Posterior cingulate gyrus (tissue), 11 donors: Measurements from ENCODE around the gene HS6ST1.

ENCODE experiments used
- DNase-seq, 10 donors: peaks; one replicate each; pipeline versions ENCODE4 v3.0.0 to v3.0.0-alpha.2; 2020 to 2021; ENCODE audit warnings: mixed read lengths in 3 of 10
- intact Hi-C: fragments of 100-400 bp; cut with DNase I; formaldehyde crosslinking; loops from one replicate; pipeline ENCODE4 v1.15.1; 2023

HS6ST1 gene

DNA sequence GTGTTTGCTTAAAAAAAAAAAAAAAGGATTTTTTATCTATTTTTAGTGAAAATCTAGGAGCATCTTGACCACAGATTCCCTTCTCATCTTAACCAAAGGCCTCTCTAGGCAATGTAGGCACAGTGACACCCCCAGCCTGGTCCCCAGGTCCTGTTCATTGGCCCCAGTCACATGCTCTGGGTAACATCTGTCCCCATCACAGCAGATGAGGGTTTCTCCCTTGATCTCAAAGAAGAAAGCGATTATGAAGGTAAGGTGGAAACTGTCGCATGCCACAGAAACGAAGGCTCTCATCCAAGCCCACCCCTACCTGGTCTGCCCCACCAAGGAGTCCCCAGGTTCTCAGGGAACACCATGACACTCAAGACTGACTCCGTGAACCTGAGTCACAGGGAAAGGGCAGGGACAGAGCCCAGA lies 4.7 kb downstream of the HS6ST1 start:
- intact Hi-C loops = no loop called here
- peak in 2 of 10 donors; percentile 9 to 14 for DNase-seq

DNA sequence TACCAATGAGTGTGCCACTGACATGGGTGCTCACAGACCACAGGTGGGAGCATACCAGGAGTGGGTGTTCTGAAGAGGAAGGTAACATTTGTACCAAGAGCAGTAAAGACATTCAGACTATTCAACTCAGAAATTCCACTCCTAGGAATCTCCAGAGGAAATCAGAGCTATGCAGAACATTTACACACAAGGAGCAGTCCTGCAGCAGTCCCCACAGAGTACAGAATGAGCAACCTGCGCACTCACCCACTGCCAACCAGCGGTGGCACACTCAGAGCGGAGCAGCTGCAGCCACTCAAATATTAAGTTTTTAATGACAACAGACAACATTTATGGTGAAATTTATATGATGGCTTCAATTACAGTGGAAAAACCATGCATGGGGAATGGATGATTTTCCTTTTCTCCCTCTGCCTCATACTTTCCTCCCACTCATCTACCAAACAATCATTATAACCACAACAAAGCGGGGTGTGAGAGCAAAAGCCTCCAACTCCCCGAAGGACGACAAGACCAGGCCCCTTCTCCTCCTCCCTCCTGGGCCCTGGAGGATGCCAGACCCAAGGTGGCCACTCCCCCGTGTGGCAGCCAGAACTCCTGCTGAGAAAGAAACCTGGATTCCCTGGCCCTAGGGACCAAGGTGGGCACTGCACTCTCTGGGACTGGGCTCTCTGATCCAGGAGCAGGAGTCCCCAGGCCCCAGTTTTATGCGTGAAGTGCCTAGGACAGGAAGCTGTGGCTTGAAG lies 5.4 kb downstream of the HS6ST1 start:
- intact Hi-C loops = no loop called here
- DNase-seq = peak in 4 of 10 donors; percentile 7 to 84 (median 38)

DNA sequence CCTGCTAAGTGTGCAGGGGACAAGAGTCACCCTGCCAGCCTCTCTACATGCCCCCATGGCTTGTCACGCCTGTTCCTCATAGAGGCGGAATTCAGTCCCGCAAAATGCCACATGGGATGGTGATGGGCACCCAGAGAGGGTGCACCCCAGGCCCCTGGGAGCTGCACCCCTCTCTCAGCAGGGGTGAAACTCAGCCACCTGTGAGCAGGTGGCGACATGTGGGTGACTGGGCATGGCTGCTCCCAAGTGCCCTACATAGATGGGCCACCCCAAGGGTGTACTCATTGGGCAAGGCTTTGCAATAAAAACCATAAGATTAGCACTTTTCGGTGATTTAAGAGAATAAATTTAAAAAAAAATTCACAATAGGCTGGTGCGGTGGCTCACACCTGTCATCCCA lies 6.3 kb downstream of the HS6ST1 start:
- intact Hi-C loops = no loop called here
- peak in 3 of 10 donors; percentile 3 to 47 (median 7) for DNase-seq

DNA sequence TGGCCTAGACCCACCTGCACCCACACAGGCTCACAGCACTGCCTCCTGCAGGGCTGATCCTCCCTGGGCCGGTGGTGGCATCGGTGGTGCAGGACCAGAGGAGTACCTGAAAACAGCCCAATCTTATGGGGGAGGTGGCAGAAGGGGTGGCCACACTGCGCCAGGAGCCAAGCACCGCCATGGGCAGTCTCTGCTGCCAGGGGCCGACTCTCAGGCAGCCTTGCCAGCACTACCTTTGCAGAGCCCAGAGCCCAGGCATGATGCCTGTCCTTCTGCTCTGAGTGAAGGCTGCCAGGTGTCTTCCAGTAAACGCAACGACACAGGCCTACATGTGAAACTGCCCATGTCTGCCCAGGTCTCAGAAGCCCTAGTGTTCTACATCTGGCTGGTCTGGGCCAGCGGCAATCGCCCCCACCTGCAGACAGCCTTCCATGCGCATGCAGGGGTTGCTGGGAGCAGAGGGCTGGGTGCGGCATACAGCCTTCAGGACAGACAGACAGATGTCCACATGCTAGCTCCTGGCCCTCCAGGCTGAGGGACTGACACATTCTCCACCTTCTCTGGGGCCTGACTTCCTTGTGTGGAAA lies 6.8 kb downstream of the HS6ST1 start:
- intact Hi-C loops = no loop called here
- DNase-seq = peak in 8 of 10 donors; percentile 2 to 81 (median 20)

DNA sequence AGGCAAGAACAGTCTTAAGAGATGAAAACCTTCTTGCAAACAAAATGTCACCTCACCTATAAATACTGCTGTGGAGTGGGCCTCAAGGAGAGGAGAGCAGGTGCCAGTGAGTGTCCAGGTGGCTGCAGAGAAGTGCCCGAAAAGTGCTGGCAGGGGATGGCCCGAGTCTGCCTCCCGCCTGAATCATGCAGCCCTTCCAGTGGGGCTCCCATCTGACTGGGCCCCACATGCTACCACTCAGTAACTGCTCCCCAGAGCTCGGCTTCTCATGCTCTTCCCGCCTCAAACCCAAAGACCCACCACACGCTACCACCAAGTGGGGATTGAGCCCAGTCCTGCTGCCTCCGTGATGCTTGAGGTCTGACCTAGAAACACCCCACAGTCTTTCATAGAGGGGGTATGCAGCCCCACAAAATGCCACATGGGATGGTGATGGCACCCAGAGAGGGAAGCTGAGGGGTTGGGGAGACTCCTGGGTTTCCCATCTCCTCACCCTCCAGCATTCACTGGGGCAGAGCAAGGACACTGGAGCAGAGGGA lies 7.4 kb downstream of the HS6ST1 start:
- intact Hi-C loops = no loop called here
- peak in 5 of 10 donors; percentile 1 to 41 (median 8) for DNase-seq

DNA sequence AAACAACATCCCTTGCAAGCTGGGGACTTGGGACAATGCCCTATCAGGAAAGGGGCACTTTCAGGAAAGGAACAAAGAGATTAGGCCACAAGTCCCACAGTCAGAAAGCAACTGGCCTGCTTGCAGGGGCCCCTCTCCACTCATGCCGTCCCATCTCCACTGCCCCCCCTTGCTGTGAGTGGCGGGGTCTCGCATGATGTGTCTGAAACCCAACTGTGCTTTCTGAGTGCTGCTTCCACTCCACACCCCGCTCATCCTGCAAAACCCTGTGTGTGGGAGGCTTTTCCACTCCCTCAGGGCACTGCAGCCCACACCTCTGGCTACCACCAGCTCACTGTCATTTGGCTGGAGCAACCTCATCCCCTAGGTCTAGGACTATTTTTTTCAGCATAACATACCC lies 7.9 kb downstream of the HS6ST1 start:
- intact Hi-C loops = no loop called here
- DNase-seq = peak in 5 of 10 donors; percentile 2 to 66 (median 6)

DNA sequence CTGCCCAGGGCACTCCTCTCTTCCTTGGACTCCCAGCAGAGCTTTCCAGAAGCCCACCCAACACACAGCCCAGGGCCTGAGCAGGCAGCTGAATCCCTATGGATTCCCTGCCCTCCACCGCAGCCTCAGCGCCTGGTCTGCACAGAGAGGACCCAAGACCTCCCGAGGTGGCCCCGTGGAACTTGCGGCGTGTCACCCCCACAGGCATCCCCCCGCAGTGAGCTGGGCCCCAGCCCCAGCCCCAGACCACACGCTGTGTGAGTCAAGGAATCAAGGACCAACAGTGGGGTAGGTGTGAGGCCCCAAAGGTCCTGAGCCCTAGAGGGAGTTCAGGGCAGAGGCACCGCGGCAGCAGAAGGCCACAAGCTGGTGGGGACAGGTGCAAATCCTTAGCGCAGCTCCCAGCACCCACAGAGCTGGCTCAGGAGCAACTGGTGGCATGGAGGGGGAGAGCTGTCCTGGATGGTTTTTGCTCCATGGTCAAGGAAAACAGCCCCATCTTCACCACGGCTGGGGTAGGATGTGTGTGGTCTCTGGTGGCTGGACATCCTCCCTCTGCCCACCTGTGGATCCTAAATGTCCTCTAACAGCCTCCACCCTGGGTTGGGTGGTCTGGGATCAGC lies 8.5 kb downstream of the HS6ST1 start:
- intact Hi-C loops = no loop called here
- DNase-seq = peak in 8 of 10 donors; percentile 1 to 75 (median 11)

DNA sequence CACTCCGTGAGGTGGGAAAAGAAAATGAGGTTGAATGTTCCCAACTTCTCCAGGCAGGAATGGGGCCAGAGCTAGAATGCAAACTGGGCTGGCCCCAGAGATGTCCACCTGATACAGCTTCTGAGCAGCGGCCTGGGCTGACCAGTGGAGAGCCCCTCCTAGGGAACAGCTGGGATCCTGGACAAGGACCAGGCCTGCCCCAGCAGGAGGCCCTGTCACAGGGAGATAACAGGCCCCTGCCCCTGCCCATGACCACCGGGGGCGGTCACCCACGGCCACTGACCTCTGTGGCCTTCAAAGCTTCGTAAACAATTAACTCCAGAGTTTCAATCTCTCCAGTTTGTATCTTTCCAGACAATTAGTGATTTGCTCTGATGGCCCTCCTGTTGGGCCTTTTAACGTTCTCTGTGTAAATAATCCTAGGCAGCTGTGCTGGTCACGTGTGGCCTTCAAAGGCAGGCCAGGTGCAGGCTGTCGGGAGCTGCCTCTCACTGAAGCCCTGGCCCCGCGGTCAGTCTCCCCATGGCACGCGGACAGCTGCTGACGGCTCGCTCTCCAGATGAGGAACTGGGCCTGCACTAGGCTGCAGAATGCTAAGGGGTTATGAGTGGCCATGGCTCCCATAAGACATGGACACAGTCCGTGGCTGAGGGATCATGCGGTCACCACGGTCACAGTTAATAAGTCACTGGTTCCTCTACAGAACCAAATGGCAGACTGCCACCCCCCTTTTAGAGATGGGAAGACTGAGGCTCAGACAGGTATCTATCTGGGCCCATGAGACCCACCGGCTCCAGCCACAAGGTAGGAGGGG lies 9.2 kb downstream of the HS6ST1 start:
- peak; percentile 15 to 90 (median 49) for DNase-seq

DNA sequence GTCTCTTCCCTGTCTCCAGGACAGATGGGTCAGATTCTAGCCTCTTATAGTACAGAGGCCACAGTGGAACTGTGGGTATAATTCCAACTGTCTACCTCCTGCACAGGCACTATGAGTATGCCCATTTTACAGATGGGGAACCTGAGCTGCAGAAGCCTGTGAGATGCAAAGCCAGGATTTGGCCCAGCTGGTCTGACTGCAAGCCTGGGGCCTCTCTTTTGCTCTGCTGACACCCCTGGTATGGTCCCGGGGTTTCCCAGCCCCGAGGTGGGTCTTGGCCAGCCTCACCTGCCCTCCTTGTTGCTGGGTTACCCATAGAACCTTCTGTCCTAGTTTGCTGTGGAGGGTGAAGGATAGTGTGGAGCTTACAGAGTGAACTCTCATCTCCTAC lies 9.8 kb downstream of the HS6ST1 start:
- intact Hi-C loops = loop anchor here (5.0 kb wide), 1 partner anchor 132 kb away; no protein-coding TSS in a partner anchor
- DNase-seq = peak in 7 of 10 donors; percentile 1 to 75 (median 4)

More for the DNA sequence above, 9.2 kb downstream of the HS6ST1 start:
- intact Hi-C loops = loop anchor here (5.0 kb wide), 1 partner anchor 132 kb away; no protein-coding TSS in a partner anchor

DNA sequence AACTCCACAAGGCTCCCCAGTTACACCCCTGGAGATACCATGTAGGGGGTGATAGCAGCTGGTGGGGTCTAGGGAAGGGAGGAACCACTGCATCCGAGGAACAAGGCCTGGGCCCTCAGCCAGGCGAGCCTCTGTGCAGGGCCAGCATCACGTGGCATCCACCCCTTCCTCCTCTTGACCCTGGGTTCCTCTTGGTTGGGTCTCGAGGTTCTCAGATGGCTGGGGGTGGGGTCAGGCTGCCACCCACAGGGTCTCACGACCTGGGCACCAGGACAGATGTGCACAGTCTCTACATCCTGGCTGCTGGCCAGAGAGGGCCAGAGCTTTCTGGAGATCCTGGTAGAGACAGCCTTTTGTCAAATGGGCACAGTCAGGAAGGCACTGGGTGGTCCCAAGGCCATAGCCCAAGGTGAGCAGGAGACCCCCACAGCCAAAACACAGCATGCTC lies 10.4 kb downstream of the HS6ST1 start:
- peak in 8 of 10 donors; percentile 9 to 88 (median 32) for DNase-seq
- intact Hi-C loops = loop anchor here (5.0 kb wide), 1 partner anchor 131 kb away; no protein-coding TSS in a partner anchor

DNA sequence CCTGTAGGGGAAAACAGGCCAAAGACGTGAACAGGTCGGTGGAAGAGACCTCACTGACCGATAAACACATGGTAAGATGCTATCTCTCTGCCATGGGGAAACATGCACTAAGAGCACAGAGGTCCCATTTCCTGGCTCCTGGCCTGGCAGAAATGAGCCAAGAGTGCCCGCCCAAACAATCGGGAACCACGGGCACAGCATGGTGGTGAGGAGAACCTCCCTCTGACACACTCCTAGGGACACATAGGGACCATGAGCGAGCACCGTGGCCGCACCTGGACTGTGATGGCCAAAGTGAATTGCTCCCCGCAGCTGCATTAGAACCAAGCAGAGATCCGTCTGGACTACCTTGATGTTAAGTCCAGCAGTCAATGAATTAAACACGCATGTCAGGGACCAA lies 11.1 kb downstream of the HS6ST1 start:
- intact Hi-C loops = loop anchor here (5.0 kb wide), 1 partner anchor 130 kb away; no protein-coding TSS in a partner anchor

DNA sequence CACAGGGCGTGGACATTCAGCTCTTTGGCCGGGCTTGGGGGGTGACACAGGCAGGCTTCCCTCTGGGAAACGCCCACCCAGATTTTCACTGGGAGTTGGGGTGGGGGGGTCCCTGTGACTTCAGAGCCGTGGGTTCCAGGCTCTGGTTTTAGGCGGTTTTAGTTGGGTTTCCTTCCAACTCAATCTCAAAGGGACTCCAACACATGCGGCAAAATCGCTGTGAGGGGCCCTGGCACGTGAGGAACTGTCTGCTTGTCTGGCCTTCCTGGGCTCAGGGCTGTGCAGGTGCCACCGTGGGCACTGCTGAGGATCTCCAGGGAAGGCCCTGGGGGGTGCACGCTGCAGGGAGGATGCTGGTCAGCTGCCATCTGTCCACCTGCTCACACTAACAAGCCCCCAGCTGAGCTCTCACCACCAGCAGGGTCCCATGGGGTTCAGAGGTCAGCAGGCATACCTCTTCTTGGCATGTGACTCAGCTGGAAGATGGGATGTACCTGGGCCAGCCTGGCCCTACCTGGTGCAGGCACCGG lies 11.7 kb downstream of the HS6ST1 start:
- peak in 5 of 10 donors; percentile 8 to 69 (median 61) for DNase-seq
- intact Hi-C loops = loop anchor here (5.0 kb wide), 1 partner anchor 130 kb away; no protein-coding TSS in a partner anchor

More for the DNA sequence above, 11.1 kb downstream of the HS6ST1 start:
- DNase-seq = peak in 6 of 10 donors; percentile 7 to 77 (median 18)

DNA sequence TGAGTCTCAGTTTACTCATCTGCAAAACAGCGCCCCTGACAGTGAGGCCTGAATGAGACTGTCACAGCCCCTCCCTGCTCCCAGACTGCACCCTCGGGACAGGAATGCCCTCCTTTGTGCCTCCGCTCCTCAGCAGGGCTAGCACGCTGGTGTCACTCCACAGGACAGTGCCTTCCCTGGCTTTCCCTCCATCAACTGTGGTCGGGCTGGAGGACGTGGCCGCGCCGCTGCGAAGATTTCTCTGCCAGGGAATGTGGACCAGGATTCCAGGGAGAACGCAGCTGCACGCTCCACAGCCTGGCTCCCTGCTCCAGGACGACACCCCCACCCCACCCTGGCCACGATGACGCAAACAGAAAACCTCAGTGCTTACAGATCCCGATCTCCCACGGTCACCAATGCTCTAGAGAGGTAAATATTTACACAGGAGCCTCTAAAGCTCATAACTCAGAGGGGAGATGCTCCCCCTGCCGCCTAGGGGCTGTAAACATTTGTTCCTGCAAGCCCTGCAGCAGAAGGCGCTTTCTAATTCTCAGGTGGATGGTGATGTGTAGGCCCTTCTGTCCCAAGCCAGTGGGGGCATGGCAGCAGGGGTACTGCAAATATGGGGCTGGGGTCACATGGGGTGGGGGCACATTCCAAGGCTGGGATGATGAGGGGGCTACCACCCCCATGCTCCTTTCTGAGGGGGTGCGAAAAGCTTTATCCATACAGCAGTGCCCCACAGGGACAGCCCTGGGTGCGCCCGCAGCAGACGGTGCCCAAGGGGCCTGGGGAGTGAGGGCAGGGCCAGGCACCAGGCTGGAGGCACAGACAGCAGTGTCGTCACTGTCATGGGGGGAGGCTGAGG lies 12.4 kb downstream of the HS6ST1 start:
- intact Hi-C loops = loop anchor here (5.0 kb wide), 1 partner anchor 129 kb away; no protein-coding TSS in a partner anchor
- peak in 5 of 10 donors; percentile 25 to 87 (median 79) for DNase-seq

DNA sequence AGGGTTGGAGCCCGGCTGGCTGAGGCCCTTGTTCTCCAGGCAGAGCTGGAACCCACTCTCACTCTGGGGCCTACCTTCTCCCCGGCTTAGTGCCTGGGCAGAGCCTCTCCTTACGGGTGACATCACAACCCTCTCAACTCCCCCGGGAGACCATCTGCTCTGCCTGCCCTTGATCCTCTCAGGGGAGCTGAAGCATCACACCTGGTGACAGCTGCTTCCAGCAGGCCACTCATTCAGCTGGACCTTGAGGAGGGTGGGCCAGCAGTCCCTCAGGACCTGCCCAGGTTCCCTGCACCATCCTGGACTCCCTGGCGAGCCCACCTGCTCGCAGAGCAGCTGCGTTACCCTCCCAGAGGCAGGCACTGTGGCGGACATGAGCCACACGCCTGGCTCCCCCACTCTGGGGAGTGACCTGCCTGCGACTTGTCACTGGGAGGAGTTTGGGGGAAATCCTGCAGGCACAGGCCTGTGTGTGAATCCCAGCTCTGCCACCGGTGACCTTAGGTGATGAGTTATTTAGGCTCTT lies 13.1 kb downstream of the HS6ST1 start:
- intact Hi-C loops = loop anchor here (5.0 kb wide), 1 partner anchor 128 kb away; no protein-coding TSS in a partner anchor
- DNase-seq = peak in 5 of 10 donors; percentile 8 to 72 (median 64)

DNA sequence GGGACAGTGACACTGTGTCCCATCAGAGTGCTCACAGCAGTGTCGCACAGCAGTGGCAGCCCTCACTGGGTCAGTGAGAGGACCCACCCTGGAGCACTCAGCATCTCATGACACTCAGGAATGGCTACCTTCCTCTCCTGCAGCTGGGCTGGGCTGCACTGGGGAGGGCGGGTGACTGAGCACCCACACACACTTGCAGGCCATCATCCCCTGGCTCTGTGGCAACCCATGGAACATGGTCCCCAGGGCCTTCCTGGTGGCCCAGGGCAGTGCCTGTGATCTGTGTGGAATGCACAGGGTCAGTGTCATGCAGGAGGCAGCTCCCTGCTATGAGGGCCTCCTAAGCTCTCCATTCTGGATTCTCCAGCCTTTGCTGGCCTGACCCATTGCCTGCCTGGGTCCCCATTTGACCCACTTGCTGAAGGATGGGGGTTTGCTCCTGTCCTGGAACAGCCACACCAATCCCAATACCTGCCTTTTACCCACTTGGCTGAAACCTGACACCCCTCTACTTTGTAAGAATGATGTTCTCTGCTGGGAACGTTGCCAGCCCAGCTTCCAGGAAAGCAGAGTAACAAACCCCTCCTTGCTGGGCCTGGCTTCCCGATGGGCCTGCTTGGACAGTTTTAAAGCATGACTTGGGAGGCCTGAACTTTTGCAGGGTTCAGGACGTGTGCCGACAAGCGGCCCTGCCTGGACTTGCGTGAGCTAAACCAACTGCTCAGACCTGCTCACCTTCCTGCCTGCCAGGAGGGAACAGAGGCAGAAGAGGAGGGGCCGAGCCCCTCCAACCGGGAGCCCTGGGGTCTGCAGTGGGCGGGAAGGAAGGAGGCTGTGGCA lies 13.7 kb downstream of the HS6ST1 start:
- intact Hi-C loops = loop anchor here (5.0 kb wide), 1 partner anchor 128 kb away; no protein-coding TSS in a partner anchor
- peak in 5 of 10 donors; percentile 38 to 86 (median 69) for DNase-seq

DNA sequence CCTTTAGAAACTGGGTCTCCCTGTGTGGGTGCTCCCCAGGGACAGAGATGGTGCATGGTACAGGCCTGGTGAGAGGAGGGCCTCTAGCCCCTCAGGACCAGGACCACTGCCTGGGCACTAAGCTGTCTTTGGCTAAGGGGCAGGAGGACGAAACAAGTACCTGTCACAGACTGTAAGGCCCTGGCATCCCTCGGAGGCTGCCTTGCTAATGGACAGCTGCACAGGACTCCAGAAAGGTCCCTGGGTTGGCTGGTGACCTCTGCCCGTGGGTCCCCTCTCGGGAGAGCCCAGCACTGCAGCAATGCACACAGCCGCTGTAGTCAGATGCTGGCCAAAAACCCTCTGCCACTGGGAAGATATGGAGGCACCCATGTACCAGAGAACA lies 14.3 kb downstream of the HS6ST1 start:
- peak in 3 of 10 donors; percentile 2 to 62 (median 54) for DNase-seq
- intact Hi-C loops = no loop called here

DNA sequence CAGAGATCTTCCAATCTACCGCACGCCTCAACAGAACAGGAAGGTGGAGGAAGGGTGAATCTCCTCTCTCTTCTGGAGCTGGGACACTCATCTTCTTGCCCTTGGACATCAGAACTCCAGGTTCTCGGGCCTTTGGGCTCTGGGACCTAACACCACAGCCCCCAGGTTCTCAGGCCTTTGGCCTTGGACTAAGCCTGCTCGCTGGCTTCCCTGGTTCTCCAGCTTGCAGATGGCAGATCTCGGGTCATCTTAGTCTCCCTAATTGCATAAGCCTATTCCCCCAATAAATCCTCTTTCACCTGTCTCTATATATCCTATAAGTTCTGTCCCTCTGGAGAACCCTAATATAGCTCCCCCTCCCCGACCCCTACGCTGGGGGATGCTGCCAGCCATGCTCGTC lies 14.8 kb downstream of the HS6ST1 start:
- intact Hi-C loops = no loop called here

More for the DNA sequence above, 14.8 kb downstream of the HS6ST1 start:
- DNase-seq = peak in 3 of 10 donors; percentile 20 to 55 (median 46)
